HCT116 (cell line): Measurements from ENCODE around the gene DAPP1. TPM values are rescaled to one million over a fixed set of nuclear protein-coding genes. Genes with fewer than 3 reads are reported as not detected.

Experiments used
- ATAC-seq: fragments of 200-7000 bp; cut with Tn5 transposase; 2 replicates; pipeline ENCODE4 v1.9.1; 2020; ENCODE audit warnings: mild to moderate bottlenecking, moderate library complexity
- BruUV-seq: library from RNA; stranded (reverse); fragments of 400-500 nt; replicated peaks from 2 replicates; lab custom pipeline; 2021; lab: Mats Ljungman, UMichigan
- CTCF ChIA-PET: fragments of 300-600 bp; sonication (Branson Sonifier 250); formaldehyde crosslinking; loops from one replicate; lab custom pipeline; 2021; ENCODE audit warnings: antibody characterized with exemption; lab: Charles Lee
- POLR2A ChIA-PET: fragments of 300-600, 350-600 bp; sonication (Branson Sonifier 250); formaldehyde crosslinking; loops from one replicate; lab custom pipeline; 2021; ENCODE audit warnings: antibody characterized with exemption; lab: Charles Lee
- RAD21 ChIA-PET, 2 experiments: fragments of 300-600 bp; sonication (Branson Sonifier 250); formaldehyde crosslinking; loops; one replicate each; lab custom pipeline; 2023; ENCODE audit warnings: low total read pairs in 2 of 2; ENCODE audit not compliant: uncharacterized antibody in 2 of 2, unreplicated experiment in 2 of 2, low non-redundant PET in 1 of 2; lab: Charles Lee
- DNase-seq: peaks from one replicate; pipeline ENCODE4 v3.0.0-alpha.2; 2010; ENCODE audit warnings: low read depth, low spot score
- H2AFZ ChIP-seq: fragments of 200-600 bp; shearing (Covaris generic), sonication (generic); 2 replicates; pipeline ENCODE4 v1.6.1; 2017; ENCODE audit warnings: low read depth, mixed run types, mixed read lengths, antibody characterized with exemption, low read length; ENCODE audit not compliant: poor library complexity, severe bottlenecking
- H3K27ac ChIP-seq: 2 replicates; pipeline ENCODE4 v1.5.1; 2012; ENCODE audit warnings: low read depth, low read length
- H3K27me3 ChIP-seq: fragments of 200-600 bp; sonication (generic); 2 replicates; pipeline ENCODE4 v1.6.1; 2016; ENCODE audit warnings: mixed run types, low read length, mixed read lengths; ENCODE audit not compliant: insufficient read depth
- H3K36me3 ChIP-seq, 2 experiments: fragments of 200-500 bp in 1 of 2; fragments of 200-600 bp in 1 of 2; sonication (Bioruptor generic) in 1 of 2; sonication (generic) in 1 of 2; 2 replicates each; pipeline versions ENCODE4 v1.5.1 to v1.6.1; 2014 to 2016; ENCODE audit warnings: low read length in 2 of 2, inconsistent platforms in 1 of 2, mixed read lengths in 1 of 2, mixed run types in 1 of 2; ENCODE audit not compliant: insufficient read depth in 2 of 2, control insufficient read depth in 1 of 2
- H3K4me1 ChIP-seq, 2 experiments: fragments of 200-600 bp in 1 of 2; sonication (generic) in 1 of 2; 2 replicates each; pipeline versions ENCODE4 v1.5.1 to v1.6.1; 2012 to 2017; ENCODE audit warnings: low read length in 2 of 2, inconsistent platforms in 1 of 2, mild to moderate bottlenecking in 1 of 2, mixed read lengths in 1 of 2, mixed run types in 1 of 2, moderate library complexity in 1 of 2; ENCODE audit not compliant: insufficient read depth in 2 of 2, control insufficient read depth in 1 of 2
- H3K4me2 ChIP-seq: fragments of 200-600 bp; sonication (generic); 2 replicates; pipeline ENCODE4 v1.6.1; 2017; ENCODE audit warnings: mixed run types, low read length, mixed read lengths
- H3K4me3 ChIP-seq, 2 experiments: fragments of 200-600 bp in 1 of 2; sonication (generic) in 1 of 2; replicated peaks in 1 of 2; 2 replicates each; pipeline ENCODE4 v1.5.1; 2011 to 2016; ENCODE audit warnings: low read length in 2 of 2, control low read depth in 1 of 2, low read depth in 1 of 2, mild to moderate bottlenecking in 1 of 2, mixed read lengths in 1 of 2, mixed run types in 1 of 2
- H3K79me2 ChIP-seq: fragments of 200-600 bp; sonication (generic); 2 replicates; pipeline ENCODE4 v1.6.1; 2017; ENCODE audit warnings: mild to moderate bottlenecking, mixed run types, low read length, moderate library complexity, mixed read lengths; ENCODE audit not compliant: insufficient read depth
- H3K9ac ChIP-seq: fragments of 200-600 bp; sonication (generic); 2 replicates; pipeline ENCODE4 v1.6.1; 2016; ENCODE audit warnings: low read length, mixed read lengths
- H3K9me2 ChIP-seq: fragments of 200-600 bp; sonication (generic), shearing (Covaris generic); 2 replicates; pipeline ENCODE4 v1.6.1; 2017; ENCODE audit warnings: mixed run types, mild to moderate bottlenecking, moderate library complexity; ENCODE audit not compliant: insufficient read depth
- H3K9me3 ChIP-seq, 2 experiments: fragments of 200-500 bp in 1 of 2; fragments of 200-600 bp in 1 of 2; sonication (Bioruptor generic) in 1 of 2; sonication (generic) in 1 of 2; 2 replicates each; pipeline ENCODE4 v1.6.1; 2014 to 2017; ENCODE audit warnings: low read length in 2 of 2, mixed read lengths in 2 of 2, inconsistent platforms in 1 of 2, low read depth in 1 of 2, mild to moderate bottlenecking in 1 of 2, mixed run types in 1 of 2, moderate library complexity in 1 of 2; ENCODE audit not compliant: control insufficient read depth in 1 of 2, insufficient read depth in 1 of 2
- H4K20me1 ChIP-seq: fragments of 200-600 bp; sonication (generic), shearing (Covaris generic); 2 replicates; pipeline ENCODE4 v1.6.1; 2017; ENCODE audit warnings: mixed run types, mild to moderate bottlenecking, moderate library complexity; ENCODE audit not compliant: insufficient read depth
- CEBPB ChIP-seq: IDR thresholded peaks from 2 replicates; pipeline ENCODE4 v1.6.1; 2012; ENCODE audit warnings: low read depth
- POLR2A ChIP-seq: IDR thresholded peaks from 2 replicates; pipeline ENCODE4 v1.7.0; 2011; ENCODE audit warnings: borderline replicate concordance; ENCODE audit not compliant: insufficient read depth, insufficient read length; ENCODE audit errors: extremely low read depth
- SP1 ChIP-seq: IDR thresholded peaks from 2 replicates; pipeline ENCODE4 v1.6.1; 2012; ENCODE audit warnings: low read depth
- YY1 ChIP-seq: IDR thresholded peaks from 2 replicates; pipeline ENCODE4 v1.6.1; 2011; ENCODE audit warnings: low read length, low read depth, moderate library complexity, mild to moderate bottlenecking; ENCODE audit not compliant: insufficient replicate concordance; ENCODE audit errors: extremely low read depth
- intact Hi-C: fragments of 100-400 bp; cut with micrococcal nuclease; formaldehyde crosslinking; loops from 2 replicates; pipeline ENCODE4 v1.10.0; 2022
- total RNA-seq: library from RNA; stranded (reverse); gene quantifications from one replicate; pipeline ENCODE4 v1.2.1, GENCODE V29; 2021; ENCODE audit not compliant: unreplicated experiment
- TF ChIP-seq, protein P1 (sequence below): IDR thresholded peaks from 2 replicates; pipeline ENCODE4 v1.6.1; 2011; ENCODE audit warnings: mild to moderate bottlenecking, low read length, moderate library complexity; ENCODE audit not compliant: insufficient replicate concordance; ENCODE audit errors: extremely low read depth
- TF ChIP-seq, protein P2 (sequence below): IDR thresholded peaks from 2 replicates; pipeline ENCODE4 v1.6.1; 2012; ENCODE audit warnings: low read depth

DAPP1 gene
- total RNA-seq, 1 experiment from 2014 or later, result 0.76 TPM

DNA sequence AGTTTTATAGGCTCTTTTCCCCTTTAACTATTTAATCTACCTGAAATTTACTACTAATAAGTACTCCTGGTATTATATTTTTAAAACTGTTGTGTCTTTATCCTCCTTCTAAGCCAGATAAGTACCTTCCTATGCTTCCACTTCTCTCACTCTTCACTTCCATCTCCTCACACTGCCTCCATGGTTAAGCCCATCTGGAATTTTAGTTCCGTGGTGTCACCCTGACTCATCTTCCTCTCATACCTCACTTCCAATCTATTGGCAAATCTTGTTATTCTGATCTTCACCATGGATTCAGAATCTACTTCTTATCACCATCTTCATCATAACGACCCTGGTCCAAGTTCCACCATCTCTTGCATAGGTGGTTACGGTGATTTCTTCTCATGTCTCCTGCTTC, 32.7 kb upstream of the DAPP1 start:
- RAD21 ChIA-PET, result no interaction called here
- no peak overlapping the region for H2AFZ ChIP-seq
- no peak overlapping the region for H3K4me2 ChIP-seq
- H3K27me3 ChIP-seq, result no peaks in the 10 kb centered on the region
- ATAC-seq, result no peak
- TF ChIP-seq CEBPB, result no peak
- TF ChIP-seq, protein P1, sequence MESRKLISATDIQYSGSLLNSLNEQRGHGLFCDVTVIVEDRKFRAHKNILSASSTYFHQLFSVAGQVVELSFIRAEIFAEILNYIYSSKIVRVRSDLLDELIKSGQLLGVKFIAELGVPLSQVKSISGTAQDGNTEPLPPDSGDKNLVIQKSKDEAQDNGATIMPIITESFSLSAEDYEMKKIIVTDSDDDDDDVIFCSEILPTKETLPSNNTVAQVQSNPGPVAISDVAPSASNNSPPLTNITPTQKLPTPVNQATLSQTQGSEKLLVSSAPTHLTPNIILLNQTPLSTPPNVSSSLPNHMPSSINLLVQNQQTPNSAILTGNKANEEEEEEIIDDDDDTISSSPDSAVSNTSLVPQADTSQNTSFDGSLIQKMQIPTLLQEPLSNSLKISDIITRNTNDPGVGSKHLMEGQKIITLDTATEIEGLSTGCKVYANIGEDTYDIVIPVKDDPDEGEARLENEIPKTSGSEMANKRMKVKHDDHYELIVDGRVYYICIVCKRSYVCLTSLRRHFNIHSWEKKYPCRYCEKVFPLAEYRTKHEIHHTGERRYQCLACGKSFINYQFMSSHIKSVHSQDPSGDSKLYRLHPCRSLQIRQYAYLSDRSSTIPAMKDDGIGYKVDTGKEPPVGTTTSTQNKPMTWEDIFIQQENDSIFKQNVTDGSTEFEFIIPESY, result no peak
- TF ChIP-seq SP1, result no peak
- TF ChIP-seq POLR2A, result no peak
- no peak for TF ChIP-seq YY1
- TF ChIP-seq, protein P2, sequence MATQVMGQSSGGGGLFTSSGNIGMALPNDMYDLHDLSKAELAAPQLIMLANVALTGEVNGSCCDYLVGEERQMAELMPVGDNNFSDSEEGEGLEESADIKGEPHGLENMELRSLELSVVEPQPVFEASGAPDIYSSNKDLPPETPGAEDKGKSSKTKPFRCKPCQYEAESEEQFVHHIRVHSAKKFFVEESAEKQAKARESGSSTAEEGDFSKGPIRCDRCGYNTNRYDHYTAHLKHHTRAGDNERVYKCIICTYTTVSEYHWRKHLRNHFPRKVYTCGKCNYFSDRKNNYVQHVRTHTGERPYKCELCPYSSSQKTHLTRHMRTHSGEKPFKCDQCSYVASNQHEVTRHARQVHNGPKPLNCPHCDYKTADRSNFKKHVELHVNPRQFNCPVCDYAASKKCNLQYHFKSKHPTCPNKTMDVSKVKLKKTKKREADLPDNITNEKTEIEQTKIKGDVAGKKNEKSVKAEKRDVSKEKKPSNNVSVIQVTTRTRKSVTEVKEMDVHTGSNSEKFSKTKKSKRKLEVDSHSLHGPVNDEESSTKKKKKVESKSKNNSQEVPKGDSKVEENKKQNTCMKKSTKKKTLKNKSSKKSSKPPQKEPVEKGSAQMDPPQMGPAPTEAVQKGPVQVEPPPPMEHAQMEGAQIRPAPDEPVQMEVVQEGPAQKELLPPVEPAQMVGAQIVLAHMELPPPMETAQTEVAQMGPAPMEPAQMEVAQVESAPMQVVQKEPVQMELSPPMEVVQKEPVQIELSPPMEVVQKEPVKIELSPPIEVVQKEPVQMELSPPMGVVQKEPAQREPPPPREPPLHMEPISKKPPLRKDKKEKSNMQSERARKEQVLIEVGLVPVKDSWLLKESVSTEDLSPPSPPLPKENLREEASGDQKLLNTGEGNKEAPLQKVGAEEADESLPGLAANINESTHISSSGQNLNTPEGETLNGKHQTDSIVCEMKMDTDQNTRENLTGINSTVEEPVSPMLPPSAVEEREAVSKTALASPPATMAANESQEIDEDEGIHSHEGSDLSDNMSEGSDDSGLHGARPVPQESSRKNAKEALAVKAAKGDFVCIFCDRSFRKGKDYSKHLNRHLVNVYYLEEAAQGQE, result no peak
- no peak overlapping the region for H3K9ac ChIP-seq
- H3K9me3 ChIP-seq, result no peaks in the 10 kb centered on the region
- no peak overlapping the region for H3K4me3 ChIP-seq
- intact Hi-C loops, result no loop called here
- POLR2A ChIA-PET, result no interaction called here
- H3K27ac ChIP-seq, result no peak overlapping the region
- H3K4me1 ChIP-seq, result no peaks in the 10 kb centered on the region
- no peaks in the 10 kb centered on the region for H3K79me2 ChIP-seq
- H4K20me1 ChIP-seq, result no peaks in the 10 kb centered on the region
- DNase-seq, result no peak
- H3K9me2 ChIP-seq, result no peaks in the 10 kb centered on the region
- no peaks in the 10 kb centered on the region for H3K36me3 ChIP-seq
- BruUV-seq, result no TSS peak
- CTCF ChIA-PET, result no interaction called here
